Sigmoid colon (tissue), 4 donors: ENCODE measurements around the gene ARL5A.

Experiments used
- CTCF ChIP-seq, 4 experiments: fragments of 450-650 bp in 3 of 4; fragments of 200-600 bp in 1 of 4; IDR thresholded peaks; one replicate each; pipeline ENCODE4 v1.5.1; 2016 to 2019; ENCODE audit warnings: antibody characterized with exemption in 4 of 4, mild to moderate bottlenecking in 3 of 4, moderate library complexity in 2 of 4
- EP300 ChIP-seq, 4 donors: sonication (generic); formaldehyde crosslinking; IDR thresholded peaks; one replicate each; pipeline ENCODE4 v1.6.1; 2017; ENCODE audit warnings: antibody characterized with exemption in 4 of 4
- POLR2A ChIP-seq, 2 donors: fragments of 450-650 bp; IDR thresholded peaks; one replicate each; pipeline ENCODE4 v1.6.1; 2016; ENCODE audit warnings: antibody characterized with exemption in 2 of 2, mild to moderate bottlenecking in 2 of 2, moderate library complexity in 2 of 2
- POLR2AphosphoS5 ChIP-seq, 4 donors: sonication (generic); formaldehyde crosslinking; IDR thresholded peaks; one replicate each; pipeline ENCODE4 v1.6.1; 2017; ENCODE audit warnings: antibody characterized with exemption in 4 of 4

GRCh38 chr2:151783133-151783520, 45.1 kb downstream of the ARL5A start:
- TF ChIP-seq CTCF (IDR thresholded peaks at IDR 0.05): no peak
- TF ChIP-seq POLR2AphosphoS5 (IDR thresholded peaks at IDR 0.05): no peak
- TF ChIP-seq EP300 (IDR thresholded peaks at IDR 0.05): no peak
- no peak for TF ChIP-seq POLR2A (IDR thresholded peaks at IDR 0.05)
